Hepatocyte (in vitro differentiated cells): Measurements from ENCODE around the gene DUSP15.

Experiments
- CTCF ChIP-seq: fragments of 200-600 bp; sonication (generic); IDR thresholded peaks from 2 replicates; pipeline ENCODE4 v1.5.1; 2016; ENCODE audit warnings: antibody characterized with exemption, mild to moderate bottlenecking; ENCODE audit not compliant: poor library complexity
- EZH2 ChIP-seq: fragments of 200-600 bp; sonication (generic); IDR thresholded peaks from 2 replicates; pipeline ENCODE4 v1.6.1; 2016; ENCODE audit warnings: antibody characterized with exemption, mild to moderate bottlenecking, borderline replicate concordance

- TF ChIP-seq CTCF = no peak
- TF ChIP-seq EZH2 = no peak
Measured at GRCh38 chr20:31856516-31856915, 13.8 kb downstream of the DUSP15 start.
